NCI-H524 treated with DMSO at 0.1 percent for 48 hours (cell line): ENCODE results near the gene ATP6V0A1.
"Not testable (repeated sequence)": the region's sequence is repeated elsewhere in the genome, so short reads cannot be mapped to it uniquely, and the experiment has no call there.

Source experiments
- DNase-seq: peaks from one replicate; lab custom pipeline; 2025; lab: John Stamatoyannopoulos, UW

The ATP6V0A1 gene

GRCh38 chr17:42438600-42439567, 19.8 kb upstream of the ATP6V0A1 start:
- DNase-seq, result no peak

- no peak for DNase-seq
These were observed 17.1 kb upstream of the ATP6V0A1 start for GRCh38 chr17:42441371-42442195.

GRCh38 chr17:42442196-42442565, 16.5 kb upstream of the ATP6V0A1 start:
- no peak for DNase-seq

GRCh38 chr17:42449176-42449575, 9.5 kb upstream of the ATP6V0A1 start:
- DNase-seq, result not testable (repeated sequence)

- DNase-seq, result not testable (repeated sequence)
These were observed 8.8 kb upstream of the ATP6V0A1 start for GRCh38 chr17:42449838-42450237.

GRCh38 chr17:42451270-42451669, 7.4 kb upstream of the ATP6V0A1 start:
- not testable (repeated sequence) for DNase-seq

GRCh38 chr17:42453439-42453838, 5.2 kb upstream of the ATP6V0A1 start:
- no peak for DNase-seq

- not testable (repeated sequence) for DNase-seq
These were observed 3.7 kb upstream of the ATP6V0A1 start for GRCh38 chr17:42454987-42455386.

- no peak for DNase-seq
These were observed 2.2 kb upstream of the ATP6V0A1 start for GRCh38 chr17:42456223-42457106.

GRCh38 chr17:42457107-42457792, 1.4 kb upstream of the ATP6V0A1 start:
- DNase-seq, result no peak

GRCh38 chr17:42459256-42459800, 650 bp downstream of the ATP6V0A1 start:
- no peak for DNase-seq

- peak; percentile 21 for DNase-seq
These were observed 1.2 kb downstream of the ATP6V0A1 start for GRCh38 chr17:42459801-42460281.

- DNase-seq, result no peak
These were observed 1.7 kb downstream of the ATP6V0A1 start for GRCh38 chr17:42460371-42460770.

- no peak for DNase-seq
These were observed 5.3 kb downstream of the ATP6V0A1 start for GRCh38 chr17:42463976-42464400.

- DNase-seq, result no peak
These were observed 9.2 kb downstream of the ATP6V0A1 start for GRCh38 chr17:42467889-42468288.

- DNase-seq, result no peak
These were observed 14.2 kb downstream of the ATP6V0A1 start for GRCh38 chr17:42472709-42473521.

- no peak for DNase-seq
These were observed 15.6 kb downstream of the ATP6V0A1 start for GRCh38 chr17:42474276-42474675.

GRCh38 chr17:42475121-42475520, 16.4 kb downstream of the ATP6V0A1 start:
- DNase-seq, result no peak

GRCh38 chr17:42475835-42476234, 17.2 kb downstream of the ATP6V0A1 start:
- no peak for DNase-seq

- DNase-seq, result no peak
These were observed 17.7 kb downstream of the ATP6V0A1 start for GRCh38 chr17:42476411-42476810.
